HT1080 (cell line): ENCODE results near the gene ZDHHC20. TPM values are rescaled to one million over a fixed set of nuclear protein-coding genes. Genes with fewer than 3 reads are reported as not detected.

Experiments
- DNase-seq: peaks from one replicate; pipeline ENCODE4 v3.0.0-alpha.2; 2015; ENCODE audit warnings: low read depth
- total RNA-seq: library from RNA; depleted of rRNA; stranded (reverse); fragments of >200 nt; shearing (Covaris generic); gene quantifications from 2 replicates; pipeline ENCODE4 v1.2.3, GENCODE V29; 2014

The ZDHHC20 gene
- total RNA-seq, 1 experiment from 2014 or later = 48.3 TPM

- DNase-seq = no peak
These were observed 96.4 kb downstream of the ZDHHC20 start for GRCh38 chr13:21362741-21363140.

- no peak for DNase-seq
These were observed 97.4 kb downstream of the ZDHHC20 start for GRCh38 chr13:21361706-21362105.

DNA sequence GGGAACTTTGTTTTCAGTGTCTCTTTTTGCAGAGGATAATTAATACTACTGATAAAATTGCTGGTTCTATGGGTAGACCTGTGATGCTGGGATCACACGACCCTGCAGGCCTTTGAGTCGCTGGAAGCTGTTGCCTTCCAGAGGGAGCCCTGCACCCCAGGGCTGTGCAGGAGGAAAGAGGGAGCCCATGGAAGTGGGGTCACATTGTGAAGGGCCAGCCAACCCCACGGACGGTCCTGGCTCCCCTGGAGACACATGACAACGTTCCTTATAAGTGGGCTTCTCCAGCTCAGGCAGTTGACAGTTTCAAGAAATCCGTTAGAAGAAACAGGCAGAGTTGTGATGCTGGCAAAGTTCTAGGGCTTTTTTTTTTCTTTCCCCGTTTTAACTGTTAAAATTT lies 98.0 kb downstream of the ZDHHC20 start:
- DNase-seq = no peak

DNA sequence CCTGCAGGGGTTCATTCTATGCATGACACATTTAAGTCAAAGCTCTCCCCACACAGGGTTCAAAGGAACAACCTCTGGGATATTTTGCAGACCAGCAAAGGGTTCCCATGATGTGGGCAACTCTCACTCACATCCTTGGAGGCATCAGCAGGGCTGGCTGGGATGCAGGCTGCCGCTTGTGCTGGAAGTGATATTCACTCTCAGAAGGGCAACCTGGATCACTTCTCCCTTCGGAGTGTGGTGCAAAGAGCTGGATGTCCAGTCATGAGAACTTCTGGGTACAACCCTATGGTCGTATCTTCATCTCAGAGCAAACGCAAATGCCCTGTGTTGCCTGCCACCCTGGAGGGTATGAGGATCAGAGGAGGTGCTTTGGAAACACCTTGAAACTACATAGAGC lies 98.6 kb downstream of the ZDHHC20 start:
- DNase-seq = no peak

GRCh38 chr13:21359855-21360254 lies 99.2 kb downstream of the ZDHHC20 start:
- DNase-seq = no peak

- no peak for DNase-seq
These were observed 103.8 kb downstream of the ZDHHC20 start for GRCh38 chr13:21355304-21355703.

DNA sequence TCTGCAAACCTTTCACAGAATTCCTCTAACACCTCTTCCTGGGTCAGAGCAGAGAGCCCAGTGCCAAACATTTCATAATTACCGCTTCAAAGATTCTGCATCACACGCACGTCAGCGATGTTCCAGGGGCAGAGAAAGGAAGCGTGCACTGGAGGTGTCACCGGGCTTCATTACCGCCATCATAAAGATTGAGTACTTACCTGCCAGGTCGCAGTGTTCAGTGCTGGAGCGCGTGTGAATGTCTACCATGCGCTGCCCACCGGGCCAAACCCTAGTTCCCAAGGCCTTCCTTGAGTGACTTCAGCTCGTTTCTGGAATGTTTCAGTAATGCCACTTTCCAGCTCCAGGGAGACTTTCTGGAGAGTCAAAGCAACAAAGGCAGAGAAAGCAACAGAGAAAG lies 104.4 kb downstream of the ZDHHC20 start:
- no peak for DNase-seq

DNA sequence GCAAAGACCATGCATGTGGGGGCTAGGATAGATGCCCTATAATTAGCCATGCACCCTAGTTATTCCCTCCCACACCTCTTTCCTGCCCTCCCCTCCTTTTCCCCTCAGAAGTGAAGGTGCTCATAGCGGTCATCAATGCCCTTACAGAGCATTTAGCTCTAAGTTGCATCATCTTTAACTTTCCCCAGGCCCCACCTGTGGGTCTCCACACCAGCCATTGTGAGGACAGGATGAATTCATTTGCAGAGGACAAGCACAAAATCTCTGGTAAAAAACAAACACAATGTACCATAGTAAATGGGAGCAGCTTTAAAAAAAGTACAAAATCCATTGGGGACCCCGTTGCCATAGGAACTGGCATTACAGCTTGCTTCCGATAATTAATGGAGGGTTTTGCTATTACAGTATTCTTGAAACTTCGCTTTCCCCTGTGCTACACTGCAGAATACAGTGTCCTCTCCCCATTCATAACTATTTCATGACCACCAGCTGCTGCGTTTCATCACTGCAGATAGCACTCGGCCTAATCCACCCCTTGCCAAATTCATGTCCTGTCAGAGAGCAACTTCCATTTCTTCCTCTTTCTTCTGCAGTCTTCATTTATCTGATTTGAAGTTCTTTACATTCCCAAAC lies 110.5 kb downstream of the ZDHHC20 start:
- no peak for DNase-seq

DNA sequence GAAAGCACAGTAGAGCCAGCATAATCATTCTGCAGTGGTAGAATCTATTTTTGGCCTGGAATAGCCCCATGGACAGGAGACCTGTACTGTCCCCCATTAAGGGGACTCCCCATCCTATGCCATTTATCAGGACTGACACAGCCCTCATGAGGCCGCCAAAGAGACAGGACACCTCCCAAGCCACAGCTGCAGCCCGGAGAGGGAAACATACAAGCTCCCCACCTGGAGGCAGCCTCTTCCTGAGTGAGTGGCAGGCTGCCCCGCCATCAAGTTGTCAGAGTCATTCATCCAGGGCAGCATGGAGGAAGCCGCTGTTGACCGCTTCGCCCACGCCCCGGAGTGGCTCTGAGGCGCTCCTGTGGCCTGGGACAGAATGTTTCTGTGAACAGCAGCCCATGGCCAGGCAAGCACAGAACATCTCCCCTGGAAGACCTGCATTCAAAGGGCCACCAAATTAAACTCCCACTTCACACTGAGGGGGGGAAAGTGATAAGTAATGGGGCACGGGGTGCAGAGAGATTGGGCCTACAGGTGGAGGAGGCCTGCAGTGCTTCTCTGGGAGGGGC lies 111.3 kb downstream of the ZDHHC20 start:
- no peak for DNase-seq

- peak; percentile 10 for DNase-seq
These were observed 114.4 kb downstream of the ZDHHC20 start for GRCh38 chr13:21344662-21345176.

DNA sequence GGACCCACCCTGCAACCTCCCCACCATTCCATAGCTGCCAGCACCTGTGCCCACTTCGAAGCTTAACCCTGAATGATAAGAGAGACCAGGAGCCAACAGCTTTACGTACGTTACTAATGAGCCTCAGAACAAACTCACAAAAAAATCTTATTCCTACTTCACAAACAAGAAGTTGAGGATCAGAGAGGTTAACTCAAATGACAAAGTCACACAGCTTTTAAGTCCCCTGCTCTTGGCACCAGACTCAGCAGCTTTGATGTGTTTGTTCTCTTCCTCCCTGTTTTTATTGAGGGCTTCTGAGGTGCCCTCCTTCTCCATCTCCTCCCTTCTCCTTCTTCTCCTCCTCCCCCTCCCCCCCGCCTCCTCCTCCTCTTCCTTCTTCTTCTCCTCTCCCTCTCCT lies 115.4 kb downstream of the ZDHHC20 start:
- no peak for DNase-seq

- no peak for DNase-seq
These were observed 116.2 kb downstream of the ZDHHC20 start for GRCh38 chr13:21342699-21343442.

- no peak for DNase-seq
These were observed 117.3 kb downstream of the ZDHHC20 start for GRCh38 chr13:21341637-21342422.

DNA sequence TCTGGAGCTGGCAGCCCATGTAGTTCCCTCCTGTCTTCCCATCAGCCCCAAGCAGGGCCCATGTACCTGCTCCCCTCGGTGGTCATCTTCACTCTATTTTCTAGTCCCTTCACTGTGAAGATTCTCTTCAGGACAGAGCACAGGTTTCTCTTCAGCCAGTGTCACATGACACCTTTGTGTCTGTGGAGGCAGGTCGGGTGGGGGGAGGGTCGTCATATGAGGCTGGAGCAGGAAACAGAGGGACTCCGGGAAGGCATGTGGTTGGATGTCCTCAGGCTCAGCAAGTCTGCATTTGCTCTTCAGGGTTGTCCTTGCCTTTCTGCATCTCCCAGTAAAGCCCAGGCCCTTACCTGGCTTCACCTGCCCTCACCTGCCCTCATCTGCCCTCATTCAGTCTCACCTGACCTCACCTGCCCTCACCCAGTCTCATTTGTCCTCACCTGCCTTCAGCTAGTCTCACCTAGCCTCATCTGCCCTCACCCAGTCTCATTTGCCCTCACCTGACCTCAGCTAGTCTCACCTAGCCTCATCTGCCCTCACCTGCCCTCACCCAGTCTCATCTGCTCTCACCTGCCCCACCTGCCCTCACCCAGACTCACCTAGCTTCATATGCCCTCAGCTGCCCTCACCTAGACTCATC lies 120.3 kb downstream of the ZDHHC20 start:
- DNase-seq = no peak

- DNase-seq = no peak
These were observed 120.9 kb downstream of the ZDHHC20 start for GRCh38 chr13:21338156-21338555.

GRCh38 chr13:21336609-21337349 lies 122.3 kb downstream of the ZDHHC20 start:
- no peak for DNase-seq

- no peak for DNase-seq
These were observed 125.9 kb downstream of the ZDHHC20 start for GRCh38 chr13:21333186-21333585.

GRCh38 chr13:21330126-21330861 lies 128.8 kb downstream of the ZDHHC20 start:
- no peak for DNase-seq

GRCh38 chr13:21328836-21329477 lies 130.1 kb downstream of the ZDHHC20 start:
- no peak for DNase-seq
